ENCODE data around the gene PJA2.

PJA2 gene

GRCh38 chr5:109310315-109310714 is 99.5 kb downstream of the PJA2 start:
- TF ChIP-seq, protein P1, sequence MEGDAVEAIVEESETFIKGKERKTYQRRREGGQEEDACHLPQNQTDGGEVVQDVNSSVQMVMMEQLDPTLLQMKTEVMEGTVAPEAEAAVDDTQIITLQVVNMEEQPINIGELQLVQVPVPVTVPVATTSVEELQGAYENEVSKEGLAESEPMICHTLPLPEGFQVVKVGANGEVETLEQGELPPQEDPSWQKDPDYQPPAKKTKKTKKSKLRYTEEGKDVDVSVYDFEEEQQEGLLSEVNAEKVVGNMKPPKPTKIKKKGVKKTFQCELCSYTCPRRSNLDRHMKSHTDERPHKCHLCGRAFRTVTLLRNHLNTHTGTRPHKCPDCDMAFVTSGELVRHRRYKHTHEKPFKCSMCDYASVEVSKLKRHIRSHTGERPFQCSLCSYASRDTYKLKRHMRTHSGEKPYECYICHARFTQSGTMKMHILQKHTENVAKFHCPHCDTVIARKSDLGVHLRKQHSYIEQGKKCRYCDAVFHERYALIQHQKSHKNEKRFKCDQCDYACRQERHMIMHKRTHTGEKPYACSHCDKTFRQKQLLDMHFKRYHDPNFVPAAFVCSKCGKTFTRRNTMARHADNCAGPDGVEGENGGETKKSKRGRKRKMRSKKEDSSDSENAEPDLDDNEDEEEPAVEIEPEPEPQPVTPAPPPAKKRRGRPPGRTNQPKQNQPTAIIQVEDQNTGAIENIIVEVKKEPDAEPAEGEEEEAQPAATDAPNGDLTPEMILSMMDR (IDR thresholded peaks at IDR 0.05; ENCODE audit: low read depth, low read length): no peak
- no peak overlapping the region for H3K4me3 ChIP-seq (ENCODE audit: low read depth, low read length)

GRCh38 chr5:109309326-109310063 is 100.3 kb downstream of the PJA2 start:
- TF ChIP-seq, protein P1 (IDR thresholded peaks at IDR 0.05; ENCODE audit: low read depth, low read length): no peak
- no peak overlapping the region for H3K4me3 ChIP-seq (ENCODE audit: low read depth, low read length)

DNA sequence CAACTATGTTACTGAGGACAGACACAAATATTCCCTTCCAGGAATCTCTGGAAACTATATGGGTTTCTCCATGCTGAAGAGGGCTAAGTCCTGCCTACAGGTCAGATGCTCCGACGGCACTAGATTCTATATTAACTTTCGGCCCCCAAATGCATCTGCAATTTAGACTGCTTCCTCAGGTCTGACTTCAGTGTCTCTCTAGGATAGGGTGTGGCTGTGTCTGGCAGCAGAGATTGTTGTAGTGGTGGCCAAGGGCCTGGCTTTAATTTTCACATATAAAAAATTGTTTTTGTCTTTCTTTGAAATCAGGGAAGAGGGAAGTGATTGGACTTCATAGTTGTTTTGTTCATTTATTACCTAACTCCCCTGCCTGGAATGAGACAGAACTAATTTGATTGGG is 101.8 kb downstream of the PJA2 start:
- TF ChIP-seq, protein P1 (IDR thresholded peaks at IDR 0.05; ENCODE audit: low read depth, low read length): no peak
- H3K4me3 ChIP-seq (ENCODE audit: low read depth, low read length): no peak overlapping the region

DNA sequence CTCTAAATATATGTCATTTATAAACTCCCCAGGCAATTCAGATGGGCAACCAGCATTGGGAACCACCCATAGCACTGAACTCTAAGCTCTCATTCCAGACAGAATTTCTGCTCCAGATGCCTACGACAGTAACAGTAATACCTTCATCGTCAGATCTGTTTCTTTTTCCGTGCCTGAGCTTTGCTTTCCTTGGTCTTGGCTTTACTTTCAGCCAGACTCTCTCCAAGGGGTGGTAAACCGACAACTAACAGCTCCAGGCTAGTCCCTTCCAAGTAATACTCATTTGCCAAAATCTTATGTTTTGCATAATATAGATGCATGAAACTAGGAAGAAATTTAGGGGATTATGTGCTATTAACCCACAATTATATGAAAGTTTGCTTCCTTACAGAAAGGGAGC is 102.3 kb downstream of the PJA2 start:
- no peak overlapping the region for H3K4me3 ChIP-seq (ENCODE audit: low read depth, low read length)
- TF ChIP-seq, protein P1 (IDR thresholded peaks at IDR 0.05; ENCODE audit: low read depth, low read length): no peak

DNA sequence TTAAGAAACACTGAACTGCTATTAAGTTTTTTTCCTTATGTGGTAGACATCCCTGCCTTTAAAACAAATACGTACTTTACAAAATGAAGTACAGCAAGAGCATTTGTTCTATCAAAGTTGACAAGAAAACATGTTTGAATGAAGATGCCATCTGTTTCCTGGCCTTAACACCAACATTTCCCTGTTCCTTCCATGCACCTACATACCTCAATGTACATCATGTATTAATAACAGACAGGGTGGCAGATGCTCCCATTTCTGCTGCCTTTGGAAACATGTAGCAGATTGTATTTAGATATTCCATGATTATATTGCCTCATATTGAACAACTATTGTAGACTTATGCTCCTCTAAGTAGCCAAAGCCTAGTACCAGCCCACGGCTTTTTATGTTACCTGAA is 104.4 kb downstream of the PJA2 start:
- H3K4me3 ChIP-seq (ENCODE audit: low read depth, low read length): no peak overlapping the region
- TF ChIP-seq, protein P1 (IDR thresholded peaks at IDR 0.05; ENCODE audit: low read depth, low read length): no peak

DNA sequence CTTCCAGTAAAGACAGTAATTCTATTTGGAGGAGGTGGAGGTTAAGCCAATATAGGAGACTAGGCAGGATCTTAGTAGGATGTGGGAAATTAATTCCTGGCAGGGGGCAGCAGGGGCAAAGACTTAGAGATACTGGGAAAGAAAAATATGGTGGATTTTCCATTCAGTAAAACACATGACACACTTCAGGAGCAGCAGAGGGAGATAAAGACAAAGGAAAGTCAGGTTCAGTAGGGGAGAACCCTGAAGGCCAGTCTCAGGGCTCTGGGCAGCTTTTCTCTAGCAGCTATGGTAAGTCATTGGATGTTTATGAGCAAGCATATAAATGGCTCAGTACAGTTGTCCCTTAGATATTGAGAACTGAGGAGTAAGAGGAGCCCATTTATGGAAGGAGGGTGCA is 105.5 kb downstream of the PJA2 start:
- TF ChIP-seq, protein P1 (IDR thresholded peaks at IDR 0.05; ENCODE audit: low read depth, low read length): no peak
- no peak overlapping the region for H3K4me3 ChIP-seq (ENCODE audit: low read depth, low read length)

DNA sequence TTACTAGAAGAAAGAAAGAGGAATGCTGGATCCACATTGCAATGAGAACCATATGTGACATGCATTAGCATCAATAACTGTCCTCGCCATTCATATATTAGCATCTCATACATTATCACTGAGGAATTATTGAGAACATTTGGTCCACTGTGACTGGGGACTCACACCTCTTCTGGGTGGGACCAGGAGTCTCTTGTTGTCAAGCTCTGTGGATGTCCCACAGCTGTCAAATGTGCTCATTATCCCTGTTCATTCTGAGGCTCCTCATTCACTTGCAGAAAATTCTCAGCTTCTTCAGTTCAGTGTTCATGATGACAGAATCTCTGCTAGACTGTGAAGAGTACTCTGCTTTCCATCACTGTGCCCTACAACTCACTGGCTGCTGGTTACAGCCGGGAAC is 109.4 kb downstream of the PJA2 start:
- TF ChIP-seq, protein P1 (IDR thresholded peaks at IDR 0.05; ENCODE audit: low read depth, low read length): no peak
- H3K4me3 ChIP-seq (ENCODE audit: low read depth, low read length): no peak overlapping the region

All from WI38 (cell line).